WI38 (cell line): Measurements from ENCODE around the gene SLC17A9.

Experiments used
- H3K4me3 ChIP-seq: 2 replicates; pipeline ENCODE4 v1.5.1; 2011; ENCODE audit warnings: low read depth, mild to moderate bottlenecking, control low read depth, low read length
- TF ChIP-seq, protein P1 (sequence below): IDR thresholded peaks from 2 replicates; pipeline ENCODE4 v1.5.1; 2012; ENCODE audit warnings: low read depth, mild to moderate bottlenecking, control low read depth, low read length

The SLC17A9 gene

DNA sequence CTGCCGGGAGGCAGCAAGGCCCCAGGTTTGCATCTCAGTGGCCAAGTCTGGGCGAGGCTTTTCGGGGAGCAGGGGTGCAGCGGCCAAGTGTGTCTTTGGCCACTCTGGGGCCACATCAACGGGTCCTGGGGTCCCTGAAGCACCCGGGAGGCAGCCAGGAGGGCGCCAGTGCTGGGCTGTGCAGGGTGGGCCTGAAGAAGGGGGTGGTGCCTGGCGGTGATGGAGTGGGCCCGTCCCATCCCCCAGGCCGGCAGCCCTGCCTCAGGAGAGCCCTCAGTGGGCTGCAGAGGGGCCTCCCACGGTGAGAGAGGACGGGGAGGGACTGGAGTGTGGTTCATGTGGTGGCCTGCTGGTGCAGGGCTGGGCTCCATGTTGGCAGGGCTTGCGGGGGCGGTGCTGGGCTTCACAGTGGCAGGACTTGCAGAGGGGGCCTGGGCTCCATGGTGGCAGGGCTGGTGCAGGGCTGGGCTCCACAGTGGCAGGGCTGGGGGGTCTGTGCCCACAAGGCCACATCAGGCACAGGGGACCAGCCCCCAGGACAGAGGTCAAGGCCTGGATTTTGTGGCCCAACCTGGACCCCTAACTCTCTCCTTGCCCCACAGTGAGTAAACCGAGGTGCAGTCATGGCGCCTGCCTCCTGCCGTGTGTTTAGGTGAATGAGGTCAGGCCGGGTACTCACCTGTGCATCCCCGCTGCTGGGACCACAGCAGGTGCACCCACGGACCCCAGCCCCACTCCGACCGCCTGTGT lies 64.7 kb downstream of the SLC17A9 start:
- H3K4me3 ChIP-seq = no peak overlapping the region
- TF ChIP-seq, protein P1, sequence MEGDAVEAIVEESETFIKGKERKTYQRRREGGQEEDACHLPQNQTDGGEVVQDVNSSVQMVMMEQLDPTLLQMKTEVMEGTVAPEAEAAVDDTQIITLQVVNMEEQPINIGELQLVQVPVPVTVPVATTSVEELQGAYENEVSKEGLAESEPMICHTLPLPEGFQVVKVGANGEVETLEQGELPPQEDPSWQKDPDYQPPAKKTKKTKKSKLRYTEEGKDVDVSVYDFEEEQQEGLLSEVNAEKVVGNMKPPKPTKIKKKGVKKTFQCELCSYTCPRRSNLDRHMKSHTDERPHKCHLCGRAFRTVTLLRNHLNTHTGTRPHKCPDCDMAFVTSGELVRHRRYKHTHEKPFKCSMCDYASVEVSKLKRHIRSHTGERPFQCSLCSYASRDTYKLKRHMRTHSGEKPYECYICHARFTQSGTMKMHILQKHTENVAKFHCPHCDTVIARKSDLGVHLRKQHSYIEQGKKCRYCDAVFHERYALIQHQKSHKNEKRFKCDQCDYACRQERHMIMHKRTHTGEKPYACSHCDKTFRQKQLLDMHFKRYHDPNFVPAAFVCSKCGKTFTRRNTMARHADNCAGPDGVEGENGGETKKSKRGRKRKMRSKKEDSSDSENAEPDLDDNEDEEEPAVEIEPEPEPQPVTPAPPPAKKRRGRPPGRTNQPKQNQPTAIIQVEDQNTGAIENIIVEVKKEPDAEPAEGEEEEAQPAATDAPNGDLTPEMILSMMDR = no peak

DNA sequence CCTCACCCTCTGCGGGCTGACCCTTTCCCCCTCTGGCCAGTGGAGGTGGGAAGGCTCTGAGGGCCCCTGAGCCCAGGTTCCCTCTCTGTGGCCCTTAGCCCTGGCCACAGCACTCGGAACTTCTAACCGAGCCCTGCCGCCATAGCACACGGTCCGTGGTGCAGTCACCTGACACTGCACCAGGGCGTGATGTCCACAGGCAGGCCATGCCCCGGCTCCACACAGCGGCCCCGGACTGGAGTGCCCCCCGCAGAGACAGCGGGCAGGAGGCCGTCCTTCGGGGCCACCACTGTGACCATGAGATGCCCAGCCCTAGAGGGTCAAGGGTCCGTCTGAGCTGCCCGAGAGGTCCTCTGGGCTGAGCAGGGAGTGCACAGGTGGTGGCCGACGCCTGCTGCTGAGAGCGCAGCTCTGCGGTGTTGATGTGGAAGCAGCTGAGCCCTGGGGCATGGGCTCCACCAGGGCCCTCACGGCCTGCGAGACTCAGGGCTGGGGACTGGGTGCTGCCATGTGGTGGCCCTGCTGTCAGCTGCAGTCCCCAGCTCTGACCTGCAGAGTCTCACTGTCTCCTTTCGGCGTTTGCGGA lies 65.4 kb downstream of the SLC17A9 start:
- TF ChIP-seq, protein P1 = no peak
- H3K4me3 ChIP-seq = no peak overlapping the region
